ENCODE data around the gene CTNS.
"Not testable (repeated sequence)": the region's sequence is repeated elsewhere in the genome, so short reads cannot be mapped to it uniquely, and the experiment has no call there.

The CTNS gene

DNA sequence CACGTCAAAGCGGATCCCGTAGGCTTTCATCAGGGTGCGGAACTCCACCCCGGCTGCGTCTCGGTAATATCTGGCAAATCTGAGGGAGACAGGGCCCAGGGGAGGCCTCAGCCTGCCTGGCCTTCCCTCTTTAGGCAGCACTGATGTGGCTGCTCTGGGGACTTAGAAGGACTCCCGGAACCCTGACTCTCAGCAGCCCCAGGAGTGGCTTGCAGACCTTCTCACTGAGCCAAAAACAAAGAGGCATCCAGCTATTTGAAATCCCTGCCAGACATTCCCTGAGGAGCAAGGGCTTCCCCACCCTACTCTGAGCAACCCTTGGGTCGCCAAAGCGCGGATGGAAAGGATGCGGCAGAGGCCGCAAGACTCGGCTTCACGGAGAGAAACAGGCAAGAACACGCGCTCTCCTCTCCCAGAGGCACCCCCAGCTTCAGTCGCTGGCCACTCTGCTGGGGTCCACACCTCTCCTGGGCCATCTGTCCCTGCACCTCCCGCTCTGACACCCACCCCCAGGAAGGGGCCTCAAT is 51.5 kb downstream of the CTNS start:
- DNase-seq (ENCODE audit: low spot score), result no peak

DNA sequence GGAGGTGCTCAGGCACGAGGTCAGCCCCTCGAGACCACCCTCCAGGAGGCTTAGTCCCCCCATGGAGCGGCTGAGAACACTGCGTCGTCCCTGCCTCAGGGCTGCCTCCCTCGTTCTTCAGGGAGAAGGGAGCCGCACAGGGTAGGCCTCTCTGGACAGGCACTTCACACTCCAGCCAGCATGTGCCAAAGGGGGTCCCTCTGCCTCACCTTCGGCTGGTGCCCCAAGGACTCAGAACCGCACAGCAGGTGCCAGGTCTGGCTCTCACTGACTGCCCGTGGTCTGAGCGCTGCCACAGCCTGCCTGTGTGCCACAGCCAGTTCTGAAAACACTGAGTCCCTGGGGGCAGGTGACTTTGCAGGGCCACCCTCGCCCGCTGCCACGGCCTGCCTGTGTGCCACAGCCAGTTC is 52.3 kb downstream of the CTNS start:
- no peak for DNase-seq (ENCODE audit: low spot score)

DNA sequence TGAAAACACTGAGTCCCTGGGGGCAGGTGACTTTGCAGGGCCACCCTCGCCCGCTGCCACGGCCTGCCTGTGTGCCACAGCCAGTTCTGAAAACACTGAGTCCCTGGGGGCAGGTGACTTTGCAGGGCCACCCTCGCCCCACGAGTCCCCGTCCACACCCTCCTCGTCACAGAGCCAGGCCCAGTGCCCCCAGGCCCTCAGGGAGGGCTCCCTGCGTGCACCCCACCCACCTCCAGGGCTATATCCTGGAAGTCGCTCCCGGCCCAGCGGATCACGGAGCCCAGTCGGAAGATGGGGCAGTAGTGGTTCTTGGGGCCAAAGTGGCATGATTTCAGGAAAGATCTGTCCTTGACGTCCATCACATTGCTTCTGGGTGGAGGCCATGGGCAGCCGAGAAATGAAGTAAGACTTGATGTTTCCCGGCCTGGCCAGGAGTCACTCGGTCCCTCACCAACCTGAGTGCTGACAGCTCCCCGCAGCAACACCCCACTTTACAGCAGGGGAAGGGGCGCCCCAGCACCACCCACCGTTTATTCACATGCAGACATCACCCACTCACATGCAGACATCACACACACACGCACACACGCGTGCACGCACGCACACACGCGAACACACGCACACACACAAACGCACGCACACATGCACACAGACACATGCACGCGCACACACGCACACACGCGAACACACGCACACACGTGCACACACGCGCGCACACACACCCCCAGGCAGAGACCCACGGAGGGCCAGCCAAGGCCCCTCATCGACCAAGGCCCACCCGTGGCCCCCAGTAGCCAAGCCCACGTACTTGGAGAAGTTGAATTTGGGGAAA is 52.9 kb downstream of the CTNS start:
- no peak for DNase-seq (ENCODE audit: low spot score)

DNA sequence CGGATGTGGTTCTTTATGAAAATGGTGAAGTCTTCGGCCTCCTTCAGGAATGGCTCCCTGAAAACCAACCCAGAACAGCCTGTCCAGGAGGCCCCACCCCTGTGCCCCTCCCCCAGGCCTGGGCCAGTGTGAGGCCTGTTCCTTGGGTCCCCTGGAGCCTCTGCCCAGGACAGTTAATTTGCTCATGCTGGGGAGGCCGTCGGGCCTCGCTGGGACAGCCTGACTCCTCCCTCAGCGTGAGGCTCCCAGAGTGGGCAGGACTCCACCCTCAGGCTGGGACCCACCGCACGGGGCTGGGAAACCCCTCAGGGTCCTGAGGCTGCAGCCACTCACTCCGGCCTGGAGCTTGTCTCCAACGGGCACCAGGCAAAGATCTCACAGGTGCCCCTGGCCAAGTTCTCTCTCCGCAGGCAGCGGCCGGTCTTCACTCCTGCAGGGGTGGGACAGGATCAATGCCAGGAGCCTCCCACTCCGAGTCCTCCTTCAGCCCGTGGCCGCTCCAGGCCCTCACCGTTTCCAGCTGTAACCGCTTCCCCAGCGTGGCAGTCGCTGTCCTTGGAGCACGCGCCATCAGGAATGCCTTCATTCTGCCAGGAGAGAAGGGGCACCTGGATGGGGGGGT is 53.6 kb downstream of the CTNS start:
- no peak for DNase-seq (ENCODE audit: low spot score)

DNA sequence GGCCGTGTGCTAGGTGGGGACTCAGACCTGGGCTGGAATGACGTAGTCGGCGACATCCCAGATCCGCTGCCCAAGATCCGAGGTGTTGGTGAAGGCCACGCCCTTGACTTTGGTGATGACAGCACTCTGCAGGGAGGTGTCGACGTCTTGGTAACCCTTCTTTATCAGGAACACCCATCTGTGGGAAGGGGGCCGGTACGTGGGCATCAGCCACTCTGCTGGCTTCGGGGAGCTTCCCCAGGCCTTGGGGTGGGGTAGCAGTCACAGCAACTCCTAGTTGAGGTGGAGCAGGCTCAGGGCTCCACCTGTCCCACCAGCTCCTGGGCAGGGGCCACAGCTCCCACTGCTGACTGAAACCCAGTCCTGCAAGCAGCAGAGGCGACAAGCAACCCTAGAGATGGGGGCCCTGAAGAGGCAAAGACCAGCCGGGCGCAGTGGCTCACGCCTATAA is 55.1 kb downstream of the CTNS start:
- peak; percentile 46 for DNase-seq (ENCODE audit: low spot score)

DNA sequence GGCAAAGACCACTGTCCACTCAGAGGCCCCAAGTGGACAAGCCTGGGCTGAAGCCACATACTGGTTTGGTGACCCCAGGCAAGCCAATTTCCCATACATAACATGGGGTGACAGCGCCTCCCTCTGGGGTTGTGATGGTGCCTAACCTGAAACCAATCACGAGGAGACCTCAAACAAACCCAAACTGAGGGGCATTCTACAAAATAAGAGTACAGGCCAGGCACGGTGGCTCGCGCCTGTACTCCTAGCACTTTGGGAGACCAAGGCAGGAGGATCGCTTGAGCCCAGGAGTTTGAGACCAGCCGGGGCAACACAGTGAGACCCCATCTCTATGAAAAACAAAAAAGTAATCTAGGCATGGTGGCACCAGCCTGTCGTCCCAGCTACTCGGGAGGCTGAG is 55.8 kb downstream of the CTNS start:
- no peak for DNase-seq (ENCODE audit: low spot score)

DNA sequence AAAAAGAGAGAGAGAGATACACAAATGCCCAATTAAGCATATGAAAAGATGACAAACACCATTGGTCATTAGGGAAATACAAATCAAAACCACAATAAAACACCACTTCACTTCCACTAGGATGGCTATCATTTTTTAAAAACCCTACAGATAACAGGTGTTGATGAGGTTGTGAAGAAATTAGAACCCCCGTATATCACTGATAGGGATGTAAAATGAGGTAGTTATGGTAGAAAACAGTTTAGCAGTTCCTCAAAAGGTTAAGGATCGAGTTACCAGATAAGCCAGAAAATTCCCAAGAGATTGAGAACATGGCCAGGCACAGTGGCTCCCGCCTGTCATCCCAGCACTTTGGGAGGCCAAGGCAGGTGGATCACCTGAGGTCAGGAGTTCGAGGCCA is 56.6 kb downstream of the CTNS start:
- no peak for DNase-seq (ENCODE audit: low spot score)

DNA sequence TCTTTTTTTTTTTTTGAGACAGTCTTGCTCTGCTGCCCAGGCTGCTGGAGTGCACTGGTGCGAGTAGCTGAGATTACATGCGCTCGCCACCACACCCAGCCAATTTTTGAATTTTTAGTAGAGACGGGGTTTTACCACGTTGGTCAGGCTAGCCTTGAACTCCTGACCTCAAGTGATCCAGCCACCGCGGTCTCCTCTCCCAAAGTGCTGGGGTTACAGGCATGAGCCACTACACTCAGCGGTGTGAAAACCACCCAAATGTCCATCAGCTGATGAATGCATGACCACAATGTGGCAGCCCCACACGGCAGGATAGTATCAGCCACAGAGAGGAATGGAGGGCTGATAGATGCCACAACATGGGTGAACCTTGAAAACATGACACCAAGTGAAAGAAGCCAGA is 57.3 kb downstream of the CTNS start:
- no peak for DNase-seq (ENCODE audit: low spot score)

DNA sequence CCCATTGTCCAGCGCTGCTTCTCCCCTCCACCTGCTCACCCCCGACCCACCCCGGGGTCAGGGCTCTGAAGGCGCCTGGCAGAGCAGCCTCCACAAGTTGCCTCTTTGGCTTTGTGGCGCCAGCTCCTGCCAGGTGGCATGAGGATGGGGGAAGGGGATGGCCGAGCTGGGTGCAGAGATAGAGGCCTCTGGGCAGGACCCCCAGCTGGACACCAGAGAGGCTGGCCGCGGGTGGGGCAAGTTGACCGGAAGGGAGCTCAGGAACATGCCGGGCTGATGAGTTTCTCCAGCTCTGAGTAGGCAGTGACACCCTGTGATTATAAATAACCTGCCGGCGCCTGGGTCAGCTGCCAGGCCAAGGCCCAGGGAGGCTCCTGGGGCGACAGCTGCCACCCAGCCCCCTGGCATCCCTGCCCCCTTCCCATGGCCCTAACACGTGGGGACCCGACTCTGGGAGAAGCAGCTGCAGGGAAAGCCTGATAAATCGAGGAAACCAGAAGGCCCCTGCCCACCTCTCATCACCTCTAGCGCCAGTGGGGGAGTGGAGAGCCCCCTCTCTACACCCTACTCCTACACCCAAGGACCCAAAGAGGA is 58.7 kb downstream of the CTNS start:
- DNase-seq (ENCODE audit: low spot score), result no peak

DNA sequence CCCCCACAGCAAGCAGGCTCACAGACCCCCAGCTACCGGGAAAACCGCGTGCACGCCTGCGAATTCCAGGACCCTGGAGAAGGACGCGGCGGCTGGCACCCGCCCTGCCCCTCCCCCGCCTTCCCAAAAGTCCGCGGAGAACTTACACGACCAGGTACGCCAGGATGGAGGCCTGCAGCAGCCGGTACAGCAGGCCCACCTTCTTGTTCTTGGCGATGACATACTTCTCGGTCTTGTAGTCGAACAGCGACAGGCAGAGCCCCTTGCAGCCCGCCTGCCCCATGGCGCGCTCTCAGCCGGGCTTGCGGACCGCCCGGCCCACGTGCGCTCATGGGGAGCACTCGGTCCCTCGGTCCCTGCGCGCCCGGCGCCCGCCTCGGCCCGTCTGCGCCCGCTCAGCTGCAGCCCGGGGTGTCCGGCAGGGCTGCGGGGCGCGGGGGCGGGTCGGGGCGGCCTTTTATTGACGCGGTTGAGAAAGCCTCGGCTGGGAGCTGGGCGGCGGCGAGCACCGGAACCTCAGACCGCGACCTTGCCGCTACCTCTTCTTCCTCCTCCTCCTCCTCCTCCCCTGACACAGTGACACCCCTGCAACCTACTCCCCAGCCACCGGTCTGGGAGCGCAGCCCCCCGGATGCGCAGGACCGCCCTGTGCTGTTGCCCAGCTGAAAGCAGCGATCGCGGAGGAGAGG is 59.3 kb downstream of the CTNS start, which contains the start of gene P2RX5:
Gene P2RX5 (minus strand): TSS at position 433 of the 689 bp plus-strand sequence. CDS start 150 bp downstream, at position 283.
- DNase-seq (ENCODE audit: low spot score), result no peak

DNA sequence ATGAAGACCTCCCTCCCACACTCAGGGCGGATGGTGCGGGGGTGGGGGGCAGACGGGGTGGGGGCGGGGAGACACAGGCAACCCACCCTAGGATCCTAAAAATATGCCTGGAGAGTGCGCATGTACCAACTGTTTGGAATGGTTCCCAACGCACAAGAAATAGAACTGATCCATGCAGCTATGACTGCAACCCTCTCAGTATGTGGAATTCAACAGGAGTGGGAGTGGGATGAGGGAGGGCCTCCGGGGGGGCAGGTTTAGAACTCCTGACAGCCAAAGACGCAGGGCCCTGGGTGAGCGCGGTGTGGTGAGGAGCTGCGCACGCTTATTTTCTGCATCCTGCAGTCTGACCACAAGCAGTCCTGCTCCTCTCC is 60.5 kb downstream of the CTNS start:
- DNase-seq (ENCODE audit: low spot score), result no peak

DNA sequence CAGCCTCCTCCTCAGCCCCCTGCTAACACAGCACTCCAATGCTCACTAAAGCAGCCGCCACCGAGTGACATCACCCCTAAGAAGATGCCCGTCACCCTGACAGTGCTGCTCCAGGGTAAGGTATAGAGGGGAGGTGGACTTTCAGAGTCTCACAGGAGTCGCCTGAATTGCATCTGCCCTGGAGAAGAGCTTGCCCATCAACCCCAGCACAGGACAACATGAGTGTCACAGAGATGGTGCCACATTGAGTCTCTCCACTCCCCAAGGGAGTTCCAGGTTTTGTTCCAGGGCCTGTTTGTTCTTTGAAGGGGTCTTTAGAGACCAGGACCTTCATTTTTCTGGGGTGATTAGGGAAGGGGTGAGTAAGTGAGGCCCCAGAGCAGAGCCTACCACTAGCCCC is 61.6 kb downstream of the CTNS start:
- DNase-seq (ENCODE audit: low spot score), result no peak

DNA sequence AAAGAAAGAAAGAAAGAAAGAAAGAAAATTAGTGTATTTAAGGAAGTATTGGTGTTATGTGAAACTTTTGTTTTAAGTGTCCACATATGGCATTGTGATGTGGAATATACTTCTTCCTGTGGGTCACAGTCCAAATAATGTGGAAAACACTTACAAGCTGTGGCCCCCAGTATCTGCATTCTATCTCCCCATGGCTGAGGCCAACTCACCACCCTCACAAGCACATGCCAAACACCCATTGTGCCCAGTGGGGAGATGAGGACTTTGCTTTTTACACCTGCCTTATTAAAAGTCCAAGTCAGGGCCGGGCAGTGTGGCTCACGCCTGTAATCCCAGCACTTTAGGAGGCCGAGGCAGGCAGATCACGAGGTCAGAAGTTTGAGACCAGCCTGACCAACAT is 63.4 kb downstream of the CTNS start:
- DNase-seq (ENCODE audit: low spot score), result no peak

DNA sequence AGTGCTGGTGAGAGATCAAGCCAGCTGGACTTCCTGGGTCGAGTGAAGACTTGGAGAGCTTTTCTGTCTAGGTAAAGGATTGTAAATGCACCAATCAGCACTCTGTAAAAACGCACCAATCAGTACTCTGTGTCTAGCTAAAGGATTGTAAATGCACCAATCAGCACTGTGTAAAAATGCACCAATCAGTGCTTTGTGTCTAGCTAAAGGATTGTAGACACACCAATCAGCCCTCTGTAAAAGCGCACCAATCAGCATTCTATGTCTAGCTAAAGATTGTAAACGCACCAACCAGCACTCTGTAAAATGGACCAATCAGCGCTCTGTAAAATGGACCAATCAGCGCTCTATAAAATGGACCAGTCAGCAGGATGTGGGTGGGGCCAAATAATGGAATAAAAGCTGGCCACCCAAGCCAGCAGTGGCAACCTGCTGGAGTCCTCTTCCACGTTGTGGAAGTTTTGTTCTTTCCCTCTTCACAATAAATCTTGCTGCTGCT is 65.5 kb downstream of the CTNS start:
- not testable (repeated sequence) for DNase-seq (ENCODE audit: low spot score)

DNA sequence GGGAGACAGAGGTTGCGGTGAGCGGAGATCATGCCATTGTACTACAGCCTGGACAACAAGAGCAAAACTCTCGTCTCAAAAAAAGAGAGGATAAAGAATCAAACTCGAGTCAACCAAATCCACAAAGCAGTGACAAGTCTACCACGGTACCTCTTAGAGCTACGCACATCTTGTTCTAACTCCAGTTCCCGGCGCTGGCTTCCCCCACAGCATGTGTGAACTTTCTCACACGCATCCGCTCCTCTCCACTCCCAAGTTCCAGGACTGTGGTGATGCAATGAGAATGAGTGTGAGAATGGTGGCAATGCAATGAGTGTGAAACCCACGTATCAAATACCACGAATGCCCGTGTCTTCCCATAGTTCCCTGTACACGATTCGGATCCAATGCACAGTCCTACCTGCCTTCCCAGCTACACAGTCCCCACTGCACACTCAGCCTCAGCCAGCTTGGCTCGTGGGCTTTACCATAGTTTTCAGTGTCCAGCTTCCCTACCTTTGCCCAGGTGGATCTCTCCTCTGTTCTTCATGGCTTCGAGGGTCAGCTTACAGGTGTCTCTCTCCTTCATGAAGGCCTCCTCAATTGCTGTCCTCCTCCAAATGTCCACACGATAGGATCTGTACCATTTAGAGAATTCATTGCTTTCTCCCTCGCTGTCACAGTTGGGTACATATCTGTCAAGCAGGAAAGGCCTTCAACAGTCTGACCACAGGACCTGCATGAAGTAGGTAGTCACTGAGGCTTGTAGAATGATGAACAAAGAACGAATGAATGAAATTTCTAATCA is 68.6 kb downstream of the CTNS start:
- DNase-seq (ENCODE audit: low spot score), result no peak

DNA sequence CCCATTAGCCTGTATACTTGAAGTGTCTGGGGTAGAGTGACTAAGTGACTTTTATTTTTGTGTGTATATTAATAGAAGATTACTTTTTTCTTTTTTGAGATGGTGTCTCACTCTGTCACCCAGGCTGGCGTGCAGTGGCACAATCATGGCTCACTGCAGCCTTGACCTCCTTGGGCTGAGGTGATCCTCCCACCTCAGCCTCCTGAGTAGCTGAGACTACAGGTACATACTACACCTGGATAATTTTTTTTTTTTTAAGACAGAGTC is 69.1 kb downstream of the CTNS start:
- not testable (repeated sequence) for DNase-seq (ENCODE audit: low spot score)

DNA sequence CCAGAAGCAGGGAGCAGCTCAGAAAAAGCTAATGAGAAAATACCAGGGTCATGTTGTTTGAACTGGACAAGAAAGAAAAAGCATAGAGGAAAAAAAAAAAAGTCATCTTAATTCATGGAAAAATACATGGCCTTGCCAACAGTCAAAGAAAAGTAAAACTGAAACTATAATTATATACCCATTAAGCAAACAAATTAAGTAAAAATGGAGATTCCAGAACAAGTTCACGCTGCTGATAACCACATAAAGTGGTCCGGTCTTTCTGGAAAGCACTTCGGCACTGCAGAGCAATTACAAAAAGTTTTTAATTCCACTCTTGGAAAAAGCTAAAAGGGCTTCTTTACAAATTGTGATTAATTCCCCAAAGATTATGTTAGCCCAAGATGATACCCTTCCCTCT is 71.8 kb downstream of the CTNS start:
- no peak for DNase-seq (ENCODE audit: low spot score)

DNA sequence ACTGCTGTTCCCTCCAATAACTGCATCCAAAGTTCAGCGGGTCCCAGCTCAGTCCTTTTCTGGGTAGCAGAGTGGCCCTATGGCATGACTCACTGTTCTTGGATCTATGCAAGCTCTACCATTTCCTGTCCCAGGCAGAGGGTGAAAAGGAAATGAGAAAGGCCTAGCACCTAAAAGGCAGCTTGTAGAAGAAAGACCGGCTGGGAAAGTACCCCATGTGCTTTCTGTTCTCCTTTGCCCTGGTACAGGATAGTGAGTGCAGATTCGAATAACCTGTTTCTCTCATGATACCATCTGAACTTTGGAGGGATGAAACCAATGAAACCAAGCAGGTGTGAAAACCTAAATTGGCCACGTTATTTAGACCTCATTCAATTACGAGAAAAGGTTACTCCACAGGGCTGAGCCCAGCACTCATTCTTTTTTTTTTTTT is 74.4 kb downstream of the CTNS start:
- DNase-seq (ENCODE audit: low spot score), result no peak
